Effector CD8-positive, alpha-beta T cell (primary cell): ENCODE results near the gene DNAAF1.
"Not testable (repeated sequence)": the region's sequence is repeated elsewhere in the genome, so short reads cannot be mapped to it uniquely, and the experiment has no call there.

ENCODE experiments used
- DNase-seq: peaks from one replicate; lab custom pipeline; 2025; lab: John Stamatoyannopoulos, UW

Gene DNAAF1

DNA sequence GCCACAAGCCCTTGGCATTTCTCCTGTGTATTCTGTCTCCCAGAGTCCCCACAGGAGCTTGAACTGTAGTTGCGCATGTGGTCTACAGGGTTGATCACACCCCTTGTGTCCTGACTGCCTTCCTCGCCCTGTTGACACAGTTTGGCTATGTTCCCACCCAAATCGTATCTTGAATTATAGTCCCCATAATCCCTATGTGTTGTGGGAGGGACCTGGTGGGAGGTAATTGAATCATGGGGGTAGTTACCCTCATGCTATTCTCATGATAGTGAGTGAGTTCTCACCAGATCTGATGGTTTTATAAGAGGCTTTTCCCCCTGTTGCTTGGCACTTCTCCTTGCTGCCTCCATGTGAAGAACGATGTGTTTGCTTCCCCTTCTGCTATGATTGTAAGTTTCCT is 67.0 kb downstream of the DNAAF1 start:
- no peak for DNase-seq

DNA sequence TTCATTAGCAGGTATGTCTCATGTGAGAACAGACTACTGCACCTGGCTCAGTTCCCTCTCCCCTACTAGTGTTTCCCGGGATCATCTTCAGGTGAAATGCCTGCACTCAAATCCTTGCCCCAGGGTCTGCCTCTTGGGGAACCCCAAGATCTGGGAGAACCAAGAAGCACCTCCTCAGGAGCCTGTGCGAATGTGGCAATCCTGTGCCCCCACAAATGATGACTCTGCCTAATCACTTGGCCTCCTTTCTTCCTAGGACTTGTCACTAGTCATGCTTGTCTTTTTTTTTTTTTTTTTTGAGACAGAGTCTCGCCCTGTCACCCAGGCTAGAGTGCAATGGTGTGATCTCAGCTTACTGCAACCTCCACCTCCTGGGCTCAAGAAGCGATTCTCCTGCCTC is 67.5 kb downstream of the DNAAF1 start:
- DNase-seq, result no peak

DNA sequence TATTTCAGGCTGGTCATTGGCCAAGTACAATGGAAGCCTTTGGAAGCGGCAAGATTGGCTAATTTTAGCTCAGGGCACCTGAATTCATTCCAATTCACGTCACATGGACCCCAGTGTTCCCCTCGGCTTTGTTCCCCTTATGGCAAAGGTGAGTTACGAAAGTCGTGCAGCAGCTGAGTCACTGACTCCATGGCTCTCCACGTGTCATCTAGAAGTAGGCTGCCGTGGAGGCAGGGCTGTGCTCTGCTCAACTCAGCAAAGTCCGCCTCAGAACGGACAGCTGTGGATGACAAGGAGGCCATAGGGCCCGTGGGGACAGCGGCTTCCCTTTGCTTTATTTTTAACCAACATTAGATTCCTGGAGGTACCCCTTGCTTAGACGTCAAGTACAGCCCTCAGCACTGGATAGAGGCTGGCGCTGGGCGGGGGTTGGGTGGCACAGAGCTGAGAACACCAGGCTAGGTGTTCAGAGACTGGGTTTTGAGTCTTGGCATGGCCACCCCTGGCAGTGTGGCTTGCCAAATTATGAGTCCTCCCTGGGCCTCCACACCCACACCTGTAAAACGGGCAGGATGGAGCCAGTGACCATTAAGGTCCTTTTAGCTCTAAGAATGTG is 69.5 kb downstream of the DNAAF1 start:
- no peak for DNase-seq

DNA sequence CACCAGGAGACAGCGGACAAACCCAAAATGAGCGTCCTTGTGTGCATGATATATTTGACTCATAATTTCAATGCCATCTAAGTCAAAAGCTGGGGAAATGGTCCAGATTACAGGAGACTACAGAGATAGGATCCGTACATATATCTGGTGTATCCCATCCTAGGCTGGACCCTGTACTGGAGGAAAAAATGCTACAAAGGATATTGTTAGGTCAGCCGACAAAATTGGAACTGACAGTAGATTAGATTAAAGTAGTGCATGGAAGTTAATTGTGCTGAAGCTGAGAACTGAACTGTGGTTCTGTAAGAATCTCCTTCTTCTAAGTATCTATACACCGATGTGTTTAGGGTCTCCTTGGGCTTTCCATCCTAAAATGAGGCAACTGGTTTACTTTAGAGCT is 70.4 kb downstream of the DNAAF1 start:
- DNase-seq, result no peak

- not testable (repeated sequence) for DNase-seq
Observed at GRCh38 chr16:84216144-84216543, 71.0 kb downstream of the DNAAF1 start.

DNA sequence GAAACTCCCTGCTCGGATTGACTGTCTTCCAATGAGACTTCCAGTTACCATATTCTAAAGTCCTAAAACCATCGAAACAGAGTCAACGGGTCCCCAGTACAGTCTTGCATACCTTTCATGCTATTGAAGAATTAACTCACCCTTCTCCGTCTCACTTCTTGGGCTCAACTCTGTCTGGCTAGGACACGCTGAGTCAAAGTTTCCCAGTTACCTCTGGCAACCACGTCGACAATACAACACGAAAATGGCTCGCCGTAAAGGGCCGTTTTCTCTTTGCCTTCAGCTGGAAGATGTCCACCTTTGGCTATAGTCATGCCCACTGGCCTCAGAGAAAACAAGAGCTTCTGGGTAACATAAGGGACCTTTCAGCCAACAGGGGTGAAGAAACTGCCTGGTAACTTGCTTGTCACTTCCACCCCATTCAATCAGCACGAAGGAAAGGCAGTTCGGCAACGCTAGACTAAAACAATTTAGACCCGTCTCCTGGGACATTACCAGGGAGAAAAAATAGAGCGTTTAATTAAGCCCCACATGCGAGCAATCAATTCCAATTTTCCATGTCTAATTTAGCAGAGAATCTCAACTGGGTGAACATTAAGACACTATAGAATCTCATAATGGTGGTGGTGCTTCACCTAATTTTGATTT is 73.2 kb downstream of the DNAAF1 start:
- DNase-seq, result no peak

DNA sequence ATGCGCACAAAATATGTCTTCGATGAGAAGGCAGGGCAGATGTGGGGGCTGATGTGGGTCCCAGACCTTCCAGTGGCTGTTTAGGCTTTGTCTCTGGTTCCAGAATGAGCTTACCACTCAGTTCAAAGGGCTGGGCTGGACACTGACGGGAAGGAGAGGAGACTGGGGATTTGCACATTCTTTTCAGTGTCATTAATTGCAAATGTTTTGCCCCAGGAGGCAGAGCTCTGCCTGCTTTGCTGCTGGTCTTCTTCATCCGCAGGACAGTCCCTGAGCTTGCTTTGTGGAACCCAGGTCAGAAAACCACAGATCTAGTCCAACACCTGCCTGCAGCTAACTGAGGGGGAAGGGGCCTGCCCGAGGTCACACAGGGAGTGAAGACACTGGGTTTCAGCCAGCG is 73.8 kb downstream of the DNAAF1 start:
- no peak for DNase-seq

DNA sequence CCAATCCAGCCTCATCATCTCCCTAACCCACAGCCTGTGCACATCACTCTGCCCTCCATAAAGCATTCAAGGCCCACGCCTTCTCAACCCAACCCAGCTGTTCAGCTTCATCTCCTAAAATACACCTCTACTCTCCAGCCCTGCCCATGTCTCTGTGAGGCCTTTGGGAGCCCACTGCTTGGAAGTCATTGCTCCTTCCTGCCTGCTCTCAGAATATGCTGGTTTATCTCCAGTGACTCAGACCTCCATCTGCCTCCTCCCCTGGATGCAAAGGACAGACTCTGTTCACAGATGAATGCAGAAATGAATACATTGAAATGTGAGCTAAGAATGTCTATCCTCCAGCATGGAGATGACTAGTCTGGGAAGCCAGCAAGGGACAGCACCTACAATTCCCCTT is 75.7 kb downstream of the DNAAF1 start:
- no peak for DNase-seq

DNA sequence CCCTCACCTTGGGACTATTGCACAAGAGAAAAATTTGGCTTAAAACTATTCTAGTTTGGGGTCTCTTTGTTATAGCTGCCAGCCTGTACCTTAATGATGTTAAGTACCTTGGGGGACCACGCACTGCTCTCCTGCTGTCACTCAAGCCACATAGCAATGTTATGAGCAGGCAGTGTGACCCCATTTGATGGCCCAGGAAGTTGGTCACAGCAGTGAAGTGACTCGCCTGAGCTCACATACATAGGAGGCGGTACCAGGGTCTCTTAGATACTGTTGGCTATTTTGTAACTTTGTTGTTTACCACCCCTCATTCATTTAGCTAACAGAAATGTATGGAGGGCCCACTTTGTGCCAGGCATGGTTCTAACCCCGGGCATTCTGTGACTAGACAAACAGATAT is 78.3 kb downstream of the DNAAF1 start:
- DNase-seq, result no peak

GRCh38 chr16:84224554-84224953 is 79.4 kb downstream of the DNAAF1 start:
- DNase-seq, result no peak

DNA sequence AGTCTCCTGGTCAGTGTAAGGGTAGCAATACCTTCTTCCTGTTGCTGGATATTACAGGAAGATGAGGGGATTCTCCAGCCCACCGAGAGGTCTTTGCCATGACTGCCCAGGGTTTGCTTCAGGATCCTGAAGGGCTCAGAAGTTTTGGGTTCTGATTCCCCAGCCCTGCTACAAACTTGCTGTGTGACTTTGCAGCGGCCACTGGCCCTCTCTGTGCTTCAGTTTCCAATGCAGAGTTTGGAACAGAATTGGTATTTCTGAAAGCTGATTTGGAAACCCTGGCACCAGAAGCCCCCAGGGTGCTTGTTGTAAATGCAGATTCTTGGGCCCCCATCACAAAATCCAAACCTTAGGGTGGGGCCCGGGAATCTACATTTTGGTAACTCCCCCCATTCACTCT is 80.0 kb downstream of the DNAAF1 start:
- no peak for DNase-seq

- DNase-seq, result no peak
Observed at GRCh38 chr16:84225571-84225970, 80.5 kb downstream of the DNAAF1 start.

- DNase-seq, result no peak
Observed at GRCh38 chr16:84226026-84226425, 80.9 kb downstream of the DNAAF1 start.
